GM23338 (cell line): ENCODE measurements around the gene USH1G. TPM values are rescaled to one million over a fixed set of nuclear protein-coding genes. Genes with fewer than 3 reads are reported as not detected.

ENCODE experiments used
- ATAC-seq: fragments of 200-7000 bp; cut with Tn5 transposase; 3 replicates; pipeline ENCODE4 v1.9.1; 2020
- DNase-seq: peaks from one replicate; pipeline ENCODE4 v3.0.0-alpha.2; 2015; ENCODE audit warnings: low spot score
- H2AFZ ChIP-seq: fragments of 200-600 bp; sonication (generic); 2 replicates; pipeline ENCODE4 v1.8.0; 2016; ENCODE audit warnings: antibody characterized with exemption, mild to moderate bottlenecking, moderate library complexity
- H3F3A ChIP-seq: fragments of 200-600 bp; sonication (generic); replicated peaks from 2 replicates; pipeline ENCODE4 v1.8.0; 2017; ENCODE audit warnings: antibody characterized with exemption, mixed run types, low read depth
- H3K27ac ChIP-seq: fragments of 200-600 bp; sonication (generic); 2 replicates; pipeline ENCODE4 v1.6.1; 2016; ENCODE audit warnings: low read depth
- H3K27me3 ChIP-seq: fragments of 200-600 bp; sonication (generic); 2 replicates; pipeline ENCODE4 v1.8.0; 2016; ENCODE audit warnings: mild to moderate bottlenecking, mixed run types, moderate library complexity; ENCODE audit not compliant: insufficient read depth
- H3K36me3 ChIP-seq: fragments of 200-600 bp; sonication (generic); 2 replicates; pipeline ENCODE4 v1.8.0; 2016; ENCODE audit warnings: mild to moderate bottlenecking; ENCODE audit not compliant: insufficient read depth
- H3K4me1 ChIP-seq: fragments of 200-600 bp; sonication (generic); 2 replicates; pipeline ENCODE4 v1.8.0; 2016; ENCODE audit warnings: mild to moderate bottlenecking, moderate library complexity; ENCODE audit not compliant: insufficient read depth
- H3K4me2 ChIP-seq: fragments of 200-600 bp; sonication (generic); 2 replicates; pipeline ENCODE4 v1.7.1; 2017; ENCODE audit warnings: mixed run types
- H3K4me3 ChIP-seq: fragments of 200-600 bp; sonication (generic); 2 replicates; pipeline ENCODE4 v1.6.1; 2016; ENCODE audit warnings: mixed run types
- H3K79me2 ChIP-seq: fragments of 200-600 bp; sonication (generic); replicated peaks from 2 replicates; pipeline ENCODE4 v1.8.0; 2017; ENCODE audit warnings: mild to moderate bottlenecking; ENCODE audit not compliant: insufficient read depth
- H3K9me2 ChIP-seq: fragments of 200-600 bp; sonication (generic); 2 replicates; pipeline ENCODE4 v1.8.0; 2017; ENCODE audit not compliant: insufficient read depth
- H4K20me1 ChIP-seq: fragments of 200-600 bp; sonication (generic); replicated peaks from 2 replicates; pipeline ENCODE4 v1.8.0; 2017; ENCODE audit warnings: mild to moderate bottlenecking; ENCODE audit not compliant: insufficient read depth
- H3K27ac Mint-ChIP-seq: 2 replicates; pipeline ENCODE4 v1.8.0; 2020; ENCODE audit warnings: inconsistent platforms, mild to moderate bottlenecking, moderate library complexity, mixed read lengths
- H3K27me3 Mint-ChIP-seq: 3 replicates; pipeline ENCODE4 v1.8.0; 2022; ENCODE audit warnings: low read depth, mild to moderate bottlenecking, moderate library complexity, mixed read lengths, inconsistent platforms; ENCODE audit not compliant: insufficient read depth, poor library complexity
- H3K36me3 Mint-ChIP-seq: 3 replicates; pipeline ENCODE4 v1.8.0; 2021; ENCODE audit warnings: low read depth, mild to moderate bottlenecking, inconsistent platforms, moderate library complexity, mixed read lengths
- H3K4me1 Mint-ChIP-seq: 3 replicates; pipeline ENCODE4 v1.8.0; 2020; ENCODE audit warnings: mild to moderate bottlenecking, inconsistent platforms, mixed read lengths
- H3K4me3 Mint-ChIP-seq: 3 replicates; pipeline ENCODE4 v1.8.0; 2021; ENCODE audit warnings: moderate library complexity, mild to moderate bottlenecking, inconsistent platforms, mixed read lengths
- H3K9me3 Mint-ChIP-seq: 3 replicates; pipeline ENCODE4 v1.8.0; 2020; ENCODE audit warnings: moderate library complexity, mild to moderate bottlenecking, inconsistent platforms, mixed read lengths
- CTCF ChIP-seq, 2 experiments: fragments of 200-600 bp in 1 of 2; sonication (generic) in 1 of 2; conservative IDR thresholded peaks; 2 replicates each; pipeline versions ENCODE4 v1.5.1 to v1.6.1; 2016 to 2017; ENCODE audit warnings: antibody characterized with exemption in 2 of 2, low read depth in 2 of 2, mild to moderate bottlenecking in 2 of 2, moderate library complexity in 1 of 2
- EZH2phosphoT487 ChIP-seq: fragments of 200-600 bp; sonication (generic); IDR thresholded peaks from one replicate; pipeline ENCODE4 v1.8.1; 2018; ENCODE audit warnings: antibody characterized with exemption; ENCODE audit not compliant: unreplicated experiment
- NANOG ChIP-seq: IDR thresholded peaks from 2 replicates; pipeline ENCODE4 v1.6.1; 2016; ENCODE audit warnings: antibody characterized with exemption, borderline replicate concordance
- REST ChIP-seq: IDR thresholded peaks from one replicate; pipeline ENCODE4 v1.6.1; 2018; ENCODE audit warnings: antibody characterized with exemption; ENCODE audit not compliant: unreplicated experiment
- ZNF114 ChIP-seq: fragments of 250-450 bp; sonication (Bioruptor Pico); IDR thresholded peaks from 2 replicates; pipeline ENCODE4 v1.5.0; 2020; ENCODE audit warnings: mild to moderate bottlenecking, moderate library complexity
- ZNF462 ChIP-seq: fragments of 250-450 bp; sonication (Bioruptor Pico); IDR thresholded peaks from 2 replicates; pipeline ENCODE4 v1.5.0; 2020; ENCODE audit warnings: mild to moderate bottlenecking, moderate library complexity
- polyA plus RNA-seq: library from polyadenylated mRNA; unstranded; fragments of >200 nt; fragmentation: Nextera tagmentation; extraction: Ambion mirVana; gene quantifications from 2 replicates; pipeline ENCODE4 v1.2.1, GENCODE V29; 2016
- total RNA-seq: library from RNA; depleted of rRNA; stranded (reverse); fragments of >200 nt; shearing (Covaris generic); gene quantifications from 2 replicates; pipeline ENCODE4 v1.2.3, GENCODE V29; 2014

The USH1G gene
- total and polyA plus RNA-seq, 2 experiments from 2014 or later = 0.34 to 1.7 TPM

GRCh38 chr17:74918906-74919305 is 4.1 kb downstream of the USH1G start:
- H3K27ac Mint-ChIP-seq = no peak overlapping the region
- peaks cover 28% of the 10 kb centered on the region for H3K27me3 Mint-ChIP-seq
- DNase-seq = no peak
- Histone ChIP-seq H3K27me3 (peaks cover 33% of the 10 kb centered on the region), H3K79me2 (no peaks in the 10 kb centered on the region), H3K27ac (no peak overlapping the region), H4K20me1 (no peaks in the 10 kb centered on the region), H3K4me1 (peaks cover 7% of the 10 kb centered on the region), H3K4me2 (no peak overlapping the region), H3K4me3 (no peak overlapping the region), H2AFZ (no peak overlapping the region), H3K9me2 (no peaks in the 10 kb centered on the region), H3K36me3 (no peaks in the 10 kb centered on the region; the same call in 1 of the 2 replicates), H3F3A (no peaks in the 10 kb centered on the region)
- no peaks in the 10 kb centered on the region; the same call in 2 of the 3 replicates for H3K9me3 Mint-ChIP-seq
- TF ChIP-seq ZNF114 (CRISPR knock-in tag) (no peak), REST (no peak), CTCF (conservative IDR thresholded peaks at IDR 0.05; ENCODE audit: low read depth in 2 of 2) (no peak)
- no peak overlapping the region for H3K4me3 Mint-ChIP-seq
- no peak for ATAC-seq
- no peaks in the 10 kb centered on the region for H3K36me3 Mint-ChIP-seq
- H3K4me1 Mint-ChIP-seq = peaks cover 7% of the 10 kb centered on the region

GRCh38 chr17:74917430-74917829 is 5.6 kb downstream of the USH1G start:
- Histone ChIP-seq H4K20me1 (no peaks in the 10 kb centered on the region), H3K27me3 (peaks cover 18% of the 10 kb centered on the region), H2AFZ (no peak overlapping the region), H3K4me3 (no peak overlapping the region), H3K4me2 (no peak overlapping the region), H3K36me3 (no peaks in the 10 kb centered on the region; the same call in 1 of the 2 replicates), H3K9me2 (no peaks in the 10 kb centered on the region), H3K27ac (no peak overlapping the region), H3F3A (no peaks in the 10 kb centered on the region), H3K79me2 (no peaks in the 10 kb centered on the region), H3K4me1 (peaks cover under 1% of the 10 kb centered on the region; the same call in 1 of the 2 replicates)
- Mint-ChIP-seq H3K4me3 (no peak overlapping the region), H3K27ac (no peak overlapping the region), H3K9me3 (no peaks in the 10 kb centered on the region; the same call in 2 of the 3 replicates), H3K4me1 (peaks cover 7% of the 10 kb centered on the region), H3K27me3 (peaks cover 15% of the 10 kb centered on the region), H3K36me3 (no peaks in the 10 kb centered on the region; the same call in 2 of the 3 replicates)
- no peak for ATAC-seq
- DNase-seq = no peak
- TF ChIP-seq ZNF462 (CRISPR knock-in tag) (no peak), EZH2phosphoT487 (no peak), NANOG (no peak)
